Measurements from ENCODE around the gene DPP8.
A peak's percentile ranks its signal among the peaks of the same experiment; 100 is the strongest.

Gene DPP8

DNA sequence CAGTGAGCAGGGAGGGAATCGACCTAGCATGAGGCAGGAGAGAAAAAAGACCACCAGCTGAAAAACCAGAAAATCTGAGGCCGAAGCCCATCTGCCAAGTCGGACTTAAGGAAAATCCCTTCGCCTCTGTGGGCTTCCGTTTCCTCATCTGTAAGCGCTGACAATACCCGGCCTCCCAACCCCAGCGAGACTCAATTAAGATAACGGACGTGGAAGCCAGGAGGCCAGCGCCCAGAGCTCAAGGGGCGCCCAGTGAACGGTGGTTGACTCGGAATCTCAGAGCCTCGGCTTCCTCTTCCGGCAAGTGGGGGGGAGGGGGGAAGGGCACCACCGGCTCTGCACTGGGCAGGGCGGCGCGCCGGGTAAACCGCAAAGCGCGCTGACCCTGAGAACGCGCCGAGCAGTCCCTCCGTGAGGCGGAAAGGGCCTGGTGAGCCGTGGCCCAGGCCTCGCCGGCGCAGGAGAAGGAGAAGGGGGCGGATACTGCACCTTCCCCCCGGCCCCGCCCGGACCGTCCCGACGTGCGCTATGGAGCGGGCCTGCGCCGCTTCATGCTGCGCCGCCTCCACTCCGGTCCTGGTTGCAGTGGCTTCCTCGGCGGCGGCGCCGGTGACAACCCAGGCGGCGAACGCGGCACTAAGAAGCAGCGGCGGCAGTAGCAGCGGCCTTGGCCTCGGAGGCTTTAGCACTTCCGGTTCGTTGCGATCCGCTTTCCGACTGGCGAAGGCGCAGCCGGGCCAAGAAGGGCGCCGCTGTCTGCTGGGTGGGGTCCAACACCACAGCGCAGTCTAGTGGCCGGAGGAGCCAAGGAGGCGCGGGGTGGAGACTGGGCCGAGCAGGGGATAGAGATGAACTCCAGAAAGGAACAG, at the start of gene DPP8 (continued):
- peak; percentile 57; the same call in 1 of the 2 replicates for TF ChIP-seq ZNF416 (tag by site-specific recombination; IDR thresholded peaks at IDR 0.05)
- TF ChIP-seq, protein P1, sequence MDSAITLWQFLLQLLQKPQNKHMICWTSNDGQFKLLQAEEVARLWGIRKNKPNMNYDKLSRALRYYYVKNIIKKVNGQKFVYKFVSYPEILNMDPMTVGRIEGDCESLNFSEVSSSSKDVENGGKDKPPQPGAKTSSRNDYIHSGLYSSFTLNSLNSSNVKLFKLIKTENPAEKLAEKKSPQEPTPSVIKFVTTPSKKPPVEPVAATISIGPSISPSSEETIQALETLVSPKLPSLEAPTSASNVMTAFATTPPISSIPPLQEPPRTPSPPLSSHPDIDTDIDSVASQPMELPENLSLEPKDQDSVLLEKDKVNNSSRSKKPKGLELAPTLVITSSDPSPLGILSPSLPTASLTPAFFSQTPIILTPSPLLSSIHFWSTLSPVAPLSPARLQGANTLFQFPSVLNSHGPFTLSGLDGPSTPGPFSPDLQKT (IDR thresholded peaks at IDR 0.05; ENCODE audit: borderline replicate concordance, low read depth, low read length), result peak; percentile 42; the same call in 1 of the 2 replicates
- TF ChIP-seq KLF9 (tag by site-specific recombination; IDR thresholded peaks at IDR 0.05; ENCODE audit: low read depth), result peak; percentile 90
- peak; percentile 93 for TF ChIP-seq SP2 (tag by site-specific recombination; IDR thresholded peaks at IDR 0.05)
- TF ChIP-seq KLF10 (tag by site-specific recombination; IDR thresholded peaks at IDR 0.05), result 0 out of 2 replicates have a peak, but pooled peaks have one; percentile 37
- TF ChIP-seq KLF1 (tag by site-specific recombination; IDR thresholded peaks at IDR 0.05), result peak; percentile 81
- TF ChIP-seq WT1 (tag by site-specific recombination; IDR thresholded peaks at IDR 0.05), result peak; percentile 43
- TF ChIP-seq ZNF660 (tag by site-specific recombination; IDR thresholded peaks at IDR 0.05), result peak; percentile 98
- TF ChIP-seq SETDB1 (IDR thresholded peaks at IDR 0.05; ENCODE audit: insufficient read length, low read length), result no peak
- TF ChIP-seq, protein P2, sequence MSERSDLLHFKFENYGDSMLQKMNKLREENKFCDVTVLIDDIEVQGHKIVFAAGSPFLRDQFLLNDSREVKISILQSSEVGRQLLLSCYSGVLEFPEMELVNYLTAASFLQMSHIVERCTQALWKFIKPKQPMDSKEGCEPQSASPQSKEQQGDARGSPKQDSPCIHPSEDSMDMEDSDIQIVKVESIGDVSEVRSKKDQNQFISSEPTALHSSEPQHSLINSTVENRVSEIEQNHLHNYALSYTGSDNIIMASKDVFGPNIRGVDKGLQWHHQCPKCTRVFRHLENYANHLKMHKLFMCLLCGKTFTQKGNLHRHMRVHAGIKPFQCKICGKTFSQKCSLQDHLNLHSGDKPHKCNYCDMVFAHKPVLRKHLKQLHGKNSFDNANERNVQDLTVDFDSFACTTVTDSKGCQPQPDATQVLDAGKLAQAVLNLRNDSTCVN (tag by site-specific recombination; optimal IDR thresholded peaks at IDR 0.05), result peak; percentile 98
- no peak for TF ChIP-seq ZNF354C (tag by site-specific recombination; IDR thresholded peaks at IDR 0.05; ENCODE audit: borderline replicate concordance, low read depth)

DNA sequence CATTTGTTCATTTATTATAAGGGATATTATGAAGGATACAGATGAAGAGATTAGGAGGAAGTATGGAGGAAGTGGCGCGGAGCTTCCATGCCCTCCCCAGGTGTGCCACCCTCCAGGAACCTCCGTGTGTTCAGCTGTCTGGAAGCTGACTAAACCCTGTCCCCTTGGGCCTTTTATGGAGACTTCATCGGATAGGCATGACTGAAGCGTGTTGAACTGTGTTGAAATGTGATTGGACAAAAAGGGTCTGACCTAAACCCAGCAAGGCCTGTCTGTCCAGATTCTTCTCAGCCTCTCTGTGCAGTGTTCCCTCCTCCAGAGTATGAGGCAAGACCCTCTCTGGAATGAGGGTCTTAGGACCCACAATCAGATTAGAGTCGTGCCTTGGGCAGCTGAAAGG, 44.4 kb upstream of the DPP8 start:
- H3K36me3 ChIP-seq (ENCODE audit: control insufficient read depth in 2 of 2, insufficient read depth in 1 of 2, low read length in 2 of 2), result peaks cover 62 to 98% of the 10 kb centered on the region in 2 experiments
- TF ChIP-seq, protein P3, sequence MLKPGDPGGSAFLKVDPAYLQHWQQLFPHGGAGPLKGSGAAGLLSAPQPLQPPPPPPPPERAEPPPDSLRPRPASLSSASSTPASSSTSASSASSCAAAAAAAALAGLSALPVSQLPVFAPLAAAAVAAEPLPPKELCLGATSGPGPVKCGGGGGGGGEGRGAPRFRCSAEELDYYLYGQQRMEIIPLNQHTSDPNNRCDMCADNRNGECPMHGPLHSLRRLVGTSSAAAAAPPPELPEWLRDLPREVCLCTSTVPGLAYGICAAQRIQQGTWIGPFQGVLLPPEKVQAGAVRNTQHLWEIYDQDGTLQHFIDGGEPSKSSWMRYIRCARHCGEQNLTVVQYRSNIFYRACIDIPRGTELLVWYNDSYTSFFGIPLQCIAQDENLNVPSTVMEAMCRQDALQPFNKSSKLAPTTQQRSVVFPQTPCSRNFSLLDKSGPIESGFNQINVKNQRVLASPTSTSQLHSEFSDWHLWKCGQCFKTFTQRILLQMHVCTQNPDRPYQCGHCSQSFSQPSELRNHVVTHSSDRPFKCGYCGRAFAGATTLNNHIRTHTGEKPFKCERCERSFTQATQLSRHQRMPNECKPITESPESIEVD (tag by site-specific recombination; IDR thresholded peaks at IDR 0.05), result no peak
- no peak for TF ChIP-seq ZNF133 (tag by site-specific recombination; IDR thresholded peaks at IDR 0.05)
- no peak for TF ChIP-seq SP3 (tag by site-specific recombination; IDR thresholded peaks at IDR 0.05)
- no peak for TF ChIP-seq ZNF626 (tag by site-specific recombination; IDR thresholded peaks at IDR 0.05)
- no peak for TF ChIP-seq ZNF830 (tag by site-specific recombination; IDR thresholded peaks at IDR 0.05; ENCODE audit: low read depth)
- no peak for TF ChIP-seq ZNF623 (tag by site-specific recombination; IDR thresholded peaks at IDR 0.05)
- no peak for TF ChIP-seq ZNF426 (tag by site-specific recombination; IDR thresholded peaks at IDR 0.05)
- H3K4me3 ChIP-seq (ENCODE audit: low read depth, low read length), result no peak overlapping the region
- CTCF ChIA-PET, result interaction anchor here (0.8 kb wide), 1 partner anchor 47 kb away, joined by 4 read pairs; no protein-coding TSS in a partner anchor
- no peaks in the 10 kb centered on the region for H3K9me3 ChIP-seq (ENCODE audit: control insufficient read depth, insufficient read depth, low read depth, low read length)
- H3K4me1 ChIP-seq (ENCODE audit: control insufficient read depth, insufficient read depth, low read length), result no peaks in the 10 kb centered on the region
- H3K27ac ChIP-seq (ENCODE audit: extremely low read depth, low read depth, low read length), result no peak overlapping the region
- POLR2A ChIA-PET, result no interaction called here

DNA sequence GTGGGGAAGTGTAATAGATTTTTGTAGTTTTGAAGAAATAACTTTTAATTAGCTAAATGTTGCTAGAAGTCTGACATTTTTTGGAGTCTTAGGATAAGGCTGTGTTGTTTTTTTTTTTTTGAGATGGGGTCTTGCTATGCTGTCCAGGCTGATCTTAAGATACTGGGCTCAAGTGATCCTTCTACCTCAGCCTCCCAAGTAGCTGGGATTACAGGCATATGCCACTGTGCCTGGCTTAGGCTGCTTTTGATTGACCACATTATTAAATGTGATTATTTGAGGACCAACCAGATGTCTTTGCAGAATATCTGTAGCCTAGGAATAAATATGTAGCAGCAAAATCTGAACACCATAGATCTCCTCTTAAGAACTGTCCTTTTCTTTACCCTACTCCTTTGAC, 42.5 kb upstream of the DPP8 start:
- CTCF ChIA-PET, result interaction anchor here (0.6 to 0.9 kb wide), 3 partner anchors 79 to 159 kb away, joined by 3 to 4 read pairs (median 3); no protein-coding TSS in a partner anchor
- Histone ChIP-seq H3K36me3 (ENCODE audit: control insufficient read depth in 2 of 2, insufficient read depth in 1 of 2, low read length in 2 of 2) (peaks cover 61 to 98% of the 10 kb centered on the region in 2 experiments), H3K4me3 (ENCODE audit: low read depth, low read length) (no peak overlapping the region), H3K4me1 (ENCODE audit: control insufficient read depth, insufficient read depth, low read length) (no peaks in the 10 kb centered on the region), H3K9me3 (ENCODE audit: control insufficient read depth, insufficient read depth, low read depth, low read length) (no peaks in the 10 kb centered on the region), H3K27ac (ENCODE audit: extremely low read depth, low read depth, low read length) (no peak overlapping the region)
- POLR2A ChIA-PET, result no interaction called here
- TF ChIP-seq, protein P4, sequence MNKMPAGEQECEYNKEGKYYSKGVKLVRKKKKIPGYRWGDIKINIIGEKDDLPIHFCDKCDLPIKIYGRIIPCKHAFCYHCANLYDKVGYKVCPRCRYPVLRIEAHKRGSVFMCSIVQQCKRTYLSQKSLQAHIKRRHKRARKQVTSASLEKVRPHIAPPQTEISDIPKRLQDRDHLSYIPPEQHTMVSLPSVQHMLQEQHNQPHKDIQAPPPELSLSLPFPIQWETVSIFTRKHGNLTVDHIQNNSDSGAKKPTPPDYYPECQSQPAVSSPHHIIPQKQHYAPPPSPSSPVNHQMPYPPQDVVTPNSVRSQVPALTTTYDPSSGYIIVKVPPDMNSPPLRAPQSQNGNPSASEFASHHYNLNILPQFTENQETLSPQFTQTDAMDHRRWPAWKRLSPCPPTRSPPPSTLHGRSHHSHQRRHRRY (tag by site-specific recombination; IDR thresholded peaks at IDR 0.05), result no peak
- TF ChIP-seq ZNF792 (tag by site-specific recombination; IDR thresholded peaks at IDR 0.05), result no peak
- no peak for TF ChIP-seq ZBTB21 (tag by site-specific recombination; IDR thresholded peaks at IDR 0.05)
- TF ChIP-seq ZNF121 (tag by site-specific recombination; IDR thresholded peaks at IDR 0.05), result peak; percentile 42; the same call in 1 of the 2 replicates
- TF ChIP-seq, protein P5, sequence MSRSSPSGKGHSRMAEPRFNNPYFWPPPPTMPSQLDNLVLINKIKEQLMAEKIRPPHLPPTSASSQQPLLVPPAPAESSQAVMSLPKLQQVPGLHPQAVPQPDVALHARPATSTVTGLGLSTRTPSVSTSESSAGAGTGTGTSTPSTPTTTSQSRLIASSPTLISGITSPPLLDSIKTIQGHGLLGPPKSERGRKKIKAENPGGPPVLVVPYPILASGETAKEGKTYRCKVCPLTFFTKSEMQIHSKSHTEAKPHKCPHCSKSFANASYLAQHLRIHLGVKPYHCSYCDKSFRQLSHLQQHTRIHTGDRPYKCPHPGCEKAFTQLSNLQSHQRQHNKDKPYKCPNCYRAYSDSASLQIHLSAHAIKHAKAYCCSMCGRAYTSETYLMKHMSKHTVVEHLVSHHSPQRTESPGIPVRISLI (tag by site-specific recombination; IDR thresholded peaks at IDR 0.05), result no peak
- TF ChIP-seq, protein P6, sequence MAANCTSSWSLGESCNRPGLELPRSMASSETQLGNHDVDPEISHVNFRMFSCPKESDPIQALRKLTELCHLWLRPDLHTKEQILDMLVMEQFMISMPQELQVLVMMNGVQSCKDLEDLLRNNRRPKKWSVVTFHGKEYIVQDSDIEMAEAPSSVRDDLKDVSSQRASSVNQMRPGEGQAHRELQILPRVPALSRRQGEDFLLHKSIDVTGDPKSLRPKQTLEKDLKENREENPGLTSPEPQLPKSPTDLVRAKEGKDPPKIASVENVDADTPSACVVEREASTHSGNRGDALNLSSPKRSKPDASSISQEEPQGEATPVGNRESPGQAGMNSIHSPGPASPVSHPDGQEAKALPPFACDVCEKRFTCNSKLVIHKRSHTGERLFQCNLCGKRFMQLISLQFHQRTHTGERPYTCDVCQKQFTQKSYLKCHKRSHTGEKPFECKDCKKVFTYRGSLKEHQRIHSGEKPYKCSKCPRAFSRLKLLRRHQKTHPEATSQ (tag by site-specific recombination; IDR thresholded peaks at IDR 0.05), result no peak
